A549 treated with AZD2906 at 1 μM for 4 hours (cell line): ENCODE results near the gene PEMT. TPM values are rescaled to one million over a fixed set of nuclear protein-coding genes. Genes with fewer than 3 reads are reported as not detected.

Experiments used
- total RNA-seq: library from RNA; stranded (reverse); fragments of 200-300 nt; extraction: Qiagen RNA extraction; gene quantifications from 5 replicates; pipeline ENCODE4 v1.2.3, GENCODE V29; 2022

Gene PEMT
- 53.9 to 73.7 TPM (median 67.0 TPM) in 5 replicates for total RNA-seq

GRCh38 chr17:17591355-17592298 lies at the start of gene PEMT:
TSS of gene PEMT (minus strand) at chr17:17591708. CDS start at chr17:17591626, 82 bp downstream.

GRCh38 chr17:17496189-17497064 lies 95.1 kb downstream of the PEMT start, which contains the start of gene RASD1:
TSS of gene RASD1 (minus strand) at chr17:17496395. CDS start at chr17:17496181, 214 bp downstream.

GRCh38 chr17:17476865-17477467 lies 114.5 kb downstream of the PEMT start, which contains the start of gene MED9:
TSS of gene MED9 (plus strand) at chr17:17477000. CDS start at chr17:17477042, 42 bp downstream.

Other genes with a start within 250 kb of the PEMT start
- gene MED9, start 114.7 kb downstream of the PEMT start, total RNA-seq: 19.2 to 21.0 TPM (median 20.1 TPM) in 5 replicates
- gene RASD1, start 95.3 kb downstream of the PEMT start, total RNA-seq: 4.4 to 5.8 TPM (median 4.9 TPM) in 5 replicates
- 38.3 to 41.0 TPM (median 40.1 TPM) in 5 replicates for gene RAI1, start 89.8 kb upstream of the PEMT start, total RNA-seq
- 65.8 to 78.1 TPM (median 72.9 TPM) in 5 replicates for gene SREBF1, start 245.3 kb upstream of the PEMT start, total RNA-seq